ENCODE results near the gene PNPLA2. TPM values are rescaled to one million over a fixed set of nuclear protein-coding genes. Genes with fewer than 3 reads are reported as not detected.

Gene PNPLA2
- total RNA-seq, 6 experiments from 2014 or later = 33.2 to 97.1 (median 69.6) TPM

- ATAC-seq = no peak
- Histone ChIP-seq H3K4me1 (no peaks in the 10 kb centered on the region), H3K27ac (no peak overlapping the region), H3K36me3 (no peaks in the 10 kb centered on the region), H3K9me3 (no peaks in the 10 kb centered on the region), H3K27me3 (no peaks in the 10 kb centered on the region), H3K4me3 (no peak overlapping the region)
- DNase-seq = no peak
- WGBS (ENCODE audit: insufficient coverage, low coverage, low lambda C conversion rate, missing lambda C conversion rate) = 86% methylated on average over 1 of the region's 8 CpGs
- intact Hi-C loops (cut with DNase I) = loop anchor here in 1 of 2 donors (10.0 kb wide), 1 partner anchor 198 kb away; no protein-coding TSS in a partner anchor
- TF ChIP-seq CTCF (IDR thresholded peaks at IDR 0.05) (no peak), POLR2A (IDR thresholded peaks at IDR 0.05) (no peak)
These were observed 37.7 kb downstream of the PNPLA2 start for GRCh38 chr11:856397-856796.

DNA sequence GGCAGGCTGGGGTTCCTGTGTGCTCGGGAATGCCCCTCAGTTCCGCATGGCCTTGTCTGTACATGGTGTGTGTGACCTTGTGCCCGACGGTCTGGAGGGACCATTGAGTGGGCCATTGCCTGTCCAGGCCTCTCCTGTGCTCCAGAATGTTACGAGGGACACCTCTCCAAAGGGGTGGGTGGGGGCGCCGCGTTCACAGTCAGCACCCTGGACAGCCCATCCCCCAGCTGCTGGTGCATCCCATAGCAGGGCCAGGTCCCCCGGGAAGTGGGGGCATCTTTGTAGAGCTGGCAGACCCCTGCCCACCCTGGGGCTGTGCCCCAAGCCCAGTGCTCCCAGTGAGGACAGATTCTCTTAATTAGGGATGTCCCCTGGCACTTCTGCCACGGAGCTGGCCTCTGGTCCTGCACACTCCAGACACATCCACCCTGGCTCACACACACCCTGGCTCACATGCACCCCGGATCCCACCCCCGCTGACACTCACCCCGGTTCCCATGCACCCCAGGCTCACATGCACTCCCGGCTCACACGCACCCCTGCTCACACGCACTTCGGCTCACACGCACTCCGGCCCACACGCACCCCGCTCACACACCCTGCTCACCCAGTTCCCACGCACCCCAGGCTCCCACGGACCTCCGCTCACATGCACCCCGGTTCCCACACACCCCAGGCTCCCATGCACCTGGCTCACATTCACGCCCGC lies 39.5 kb downstream of the PNPLA2 start:
- DNase-seq (no peak), ATAC-seq (no peak)
- Histone ChIP-seq H3K4me1 (no peaks in the 10 kb centered on the region), H3K4me3 (no peak overlapping the region), H3K27me3 (no peaks in the 10 kb centered on the region), H3K27ac (no peak overlapping the region), H3K36me3 (no peaks in the 10 kb centered on the region), H3K9me3 (no peaks in the 10 kb centered on the region)
- no peak for TF ChIP-seq CTCF (IDR thresholded peaks at IDR 0.05)
- no peak for TF ChIP-seq POLR2A (IDR thresholded peaks at IDR 0.05)
- intact Hi-C loops (cut with DNase I) = loop anchor here in 1 of 2 donors (10.0 kb wide), 1 partner anchor 197 kb away; no protein-coding TSS in a partner anchor
- 91% methylated on average over 14 of the region's 27 CpGs for WGBS (ENCODE audit: insufficient coverage, low coverage, low lambda C conversion rate, missing lambda C conversion rate)

DNA sequence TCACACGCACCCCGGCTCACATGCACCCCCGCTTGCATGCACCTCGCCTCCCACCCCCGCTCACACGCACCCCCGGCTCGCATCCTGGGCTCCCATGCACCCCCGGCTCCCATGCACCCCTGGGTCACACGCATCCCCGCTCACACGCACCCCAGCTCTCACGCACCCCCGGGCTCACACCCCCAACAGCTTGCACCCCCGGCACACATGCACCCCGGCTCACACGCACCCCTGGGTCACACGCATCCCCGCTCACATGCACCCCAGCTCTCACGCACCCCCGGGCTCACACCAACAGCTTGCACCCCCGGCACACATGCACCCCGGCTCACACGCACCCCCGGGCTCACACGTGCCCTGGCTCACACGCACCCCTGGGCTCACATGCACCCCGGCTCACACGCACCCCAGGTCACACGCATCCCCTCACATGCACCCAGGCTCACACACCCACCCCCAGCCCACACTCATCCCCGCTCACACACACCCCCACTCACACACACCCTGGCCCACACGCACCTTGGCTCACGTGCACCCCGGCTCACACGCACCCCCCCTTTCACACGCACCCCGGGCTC lies 40.1 kb downstream of the PNPLA2 start:
- TF ChIP-seq CTCF (IDR thresholded peaks at IDR 0.05) (no peak), POLR2A (IDR thresholded peaks at IDR 0.05) (no peak)
- Histone ChIP-seq H3K27me3 (no peaks in the 10 kb centered on the region), H3K4me3 (no peak overlapping the region), H3K4me1 (no peaks in the 10 kb centered on the region), H3K27ac (no peak overlapping the region), H3K9me3 (no peaks in the 10 kb centered on the region), H3K36me3 (no peaks in the 10 kb centered on the region)
- intact Hi-C loops (cut with DNase I) = loop anchor here in 1 of 2 donors (10.0 kb wide), 1 partner anchor 196 kb away; no protein-coding TSS in a partner anchor
- WGBS (ENCODE audit: insufficient coverage, low coverage, low lambda C conversion rate, missing lambda C conversion rate) = 81% methylated on average over 26 of the region's 37 CpGs
- ATAC-seq = no peak
- DNase-seq = no peak

GRCh38 chr11:859394-860131 lies 40.8 kb downstream of the PNPLA2 start:
- ATAC-seq (peak; percentile 20 to 42 (median 30)), DNase-seq (peak in 1 of 3 donors; percentile 62)
- intact Hi-C loops (cut with DNase I) = loop anchor here in 1 of 2 donors (10.0 kb wide), 1 partner anchor 195 kb away; no protein-coding TSS in a partner anchor
- no peaks in the 10 kb centered on the region for H3K9me3 ChIP-seq
- no peaks in the 10 kb centered on the region for H3K36me3 ChIP-seq
- no peak overlapping the region for H3K4me3 ChIP-seq
- H3K4me1 ChIP-seq = no peaks in the 10 kb centered on the region
- WGBS (ENCODE audit: insufficient coverage, low coverage, low lambda C conversion rate, missing lambda C conversion rate) = 63% methylated on average over 23 of the region's 31 CpGs
- no peaks in the 10 kb centered on the region for H3K27me3 ChIP-seq
- no peak overlapping the region for H3K27ac ChIP-seq
- TF ChIP-seq CTCF (IDR thresholded peaks at IDR 0.05) = no peak
- TF ChIP-seq POLR2A (IDR thresholded peaks at IDR 0.05) = no peak
